ENCODE measurements around the gene DUSP18. TPM values are rescaled to one million over a fixed set of nuclear protein-coding genes. Genes with fewer than 3 reads are reported as not detected.

DUSP18 gene
- total RNA-seq, 1 donor from 2014 or later = 8.0 TPM

GRCh38 chr22:30704978-30705377 is 37.3 kb upstream of the DUSP18 start:
- TF ChIP-seq CTCF (IDR thresholded peaks at IDR 0.05; ENCODE audit: partially characterized antibody, unreplicated experiment) = no peak
- no peak for DNase-seq
- Mint-ChIP-seq H3K4me1 (ENCODE audit: low read depth, unreplicated experiment) (peaks cover 16% of the 10 kb centered on the region), H3K27ac (ENCODE audit: unreplicated experiment) (peak overlapping the region; percentile 69), H3K36me3 (ENCODE audit: unreplicated experiment) (no peaks in the 10 kb centered on the region), H3K27me3 (ENCODE audit: unreplicated experiment) (peaks cover 4% of the 10 kb centered on the region), H3K9me3 (ENCODE audit: unreplicated experiment) (no peaks in the 10 kb centered on the region), H3K4me3 (ENCODE audit: unreplicated experiment) (no peak overlapping the region)

- DNase-seq = no peak
- peaks cover 4% of the 10 kb centered on the region for H3K27me3 Mint-ChIP-seq (ENCODE audit: unreplicated experiment)
- no peak overlapping the region for H3K27ac Mint-ChIP-seq (ENCODE audit: unreplicated experiment)
- no peaks in the 10 kb centered on the region for H3K36me3 Mint-ChIP-seq (ENCODE audit: unreplicated experiment)
- H3K4me3 Mint-ChIP-seq (ENCODE audit: unreplicated experiment) = no peak overlapping the region
- no peaks in the 10 kb centered on the region for H3K9me3 Mint-ChIP-seq (ENCODE audit: unreplicated experiment)
- TF ChIP-seq CTCF (IDR thresholded peaks at IDR 0.05; ENCODE audit: partially characterized antibody, unreplicated experiment) = no peak
- peaks cover 16% of the 10 kb centered on the region for H3K4me1 Mint-ChIP-seq (ENCODE audit: low read depth, unreplicated experiment)
These were observed 35.2 kb upstream of the DUSP18 start for GRCh38 chr22:30702856-30703255.

GRCh38 chr22:30701872-30702271 is 34.2 kb upstream of the DUSP18 start:
- TF ChIP-seq CTCF (IDR thresholded peaks at IDR 0.05; ENCODE audit: partially characterized antibody, unreplicated experiment) = no peak
- H3K36me3 Mint-ChIP-seq (ENCODE audit: unreplicated experiment) = no peaks in the 10 kb centered on the region

GRCh38 chr22:30697975-30698374 is 30.3 kb upstream of the DUSP18 start:
- no peaks in the 10 kb centered on the region for H3K4me1 Mint-ChIP-seq (ENCODE audit: low read depth, unreplicated experiment)
- no peak overlapping the region for H3K4me3 Mint-ChIP-seq (ENCODE audit: unreplicated experiment)
- no peaks in the 10 kb centered on the region for H3K36me3 Mint-ChIP-seq (ENCODE audit: unreplicated experiment)
- no peak overlapping the region for H3K27ac Mint-ChIP-seq (ENCODE audit: unreplicated experiment)
- no peak for TF ChIP-seq CTCF (IDR thresholded peaks at IDR 0.05; ENCODE audit: partially characterized antibody, unreplicated experiment)
- no peak for DNase-seq
- no peaks in the 10 kb centered on the region for H3K9me3 Mint-ChIP-seq (ENCODE audit: unreplicated experiment)
- H3K27me3 Mint-ChIP-seq (ENCODE audit: unreplicated experiment) = peaks cover 15% of the 10 kb centered on the region

More at GRCh38 chr22:30701872-30702271, 34.2 kb upstream of the DUSP18 start:
- H3K27ac Mint-ChIP-seq (ENCODE audit: unreplicated experiment) = no peak overlapping the region
- H3K4me3 Mint-ChIP-seq (ENCODE audit: unreplicated experiment) = no peak overlapping the region
- DNase-seq = no peak
- H3K4me1 Mint-ChIP-seq (ENCODE audit: low read depth, unreplicated experiment) = peaks cover 15% of the 10 kb centered on the region
- peaks cover 4% of the 10 kb centered on the region for H3K27me3 Mint-ChIP-seq (ENCODE audit: unreplicated experiment)
- no peaks in the 10 kb centered on the region for H3K9me3 Mint-ChIP-seq (ENCODE audit: unreplicated experiment)

- no peaks in the 10 kb centered on the region for H3K9me3 Mint-ChIP-seq (ENCODE audit: unreplicated experiment)
- no peak overlapping the region for H3K27ac Mint-ChIP-seq (ENCODE audit: unreplicated experiment)
- H3K4me3 Mint-ChIP-seq (ENCODE audit: unreplicated experiment) = peak overlapping the region; percentile 75
- peaks cover 15% of the 10 kb centered on the region for H3K27me3 Mint-ChIP-seq (ENCODE audit: unreplicated experiment)
- H3K4me1 Mint-ChIP-seq (ENCODE audit: low read depth, unreplicated experiment) = no peaks in the 10 kb centered on the region
- no peak for DNase-seq
- no peak for TF ChIP-seq CTCF (IDR thresholded peaks at IDR 0.05; ENCODE audit: partially characterized antibody, unreplicated experiment)
- no peaks in the 10 kb centered on the region for H3K36me3 Mint-ChIP-seq (ENCODE audit: unreplicated experiment)
These were observed 28.4 kb upstream of the DUSP18 start for GRCh38 chr22:30695871-30696655.
